HTR-8/SVneo (cell line): ENCODE data around the gene GIPC2.
A peak's percentile ranks its signal among the peaks of the same experiment; 100 is the strongest.
"Not testable (repeated sequence)": the region's sequence is repeated elsewhere in the genome, so short reads cannot be mapped to it uniquely, and the experiment has no call there.

Experiments used
- DNase-seq: peaks from one replicate; pipeline ENCODE4 v3.0.0; 2011; ENCODE audit warnings: low spot score, mixed read lengths; ENCODE audit not compliant: insufficient read length
- FAIRE-seq: peaks from 2 replicates; lab custom pipeline; 2011; peaks lifted over from hg19 to GRCh38; lab: Jason Lieb, UNC

The GIPC2 gene

GRCh38 chr1:78045926-78046778 is at the start of gene GIPC2:
Gene GIPC2, plus strand, starts transcription at chr1:78045966. Its CDS starts 129 bp downstream, at chr1:78046095.
- FAIRE-seq: no peak
- no peak for DNase-seq

- FAIRE-seq (no peak), DNase-seq (no peak)
These were observed 49.0 kb upstream of the GIPC2 start for GRCh38 chr1:77996734-77997133.

GRCh38 chr1:78000536-78000935 is 45.2 kb upstream of the GIPC2 start:
- not testable (repeated sequence) for FAIRE-seq, DNase-seq

- FAIRE-seq (no peak), DNase-seq (no peak)
These were observed 42.6 kb upstream of the GIPC2 start for GRCh38 chr1:78003070-78003746.

GRCh38 chr1:78003882-78004718 is 41.7 kb upstream of the GIPC2 start:
- FAIRE-seq (no peak), DNase-seq (peak; percentile 46)

- FAIRE-seq: no peak
- peak; percentile 71 for DNase-seq
These were observed 40.9 kb upstream of the GIPC2 start, which contains the start of gene DNAJB4 for GRCh38 chr1:78004719-78005447. Gene DNAJB4, plus strand, starts transcription at chr1:78004939. Its CDS starts 172 bp downstream, at chr1:78005111.

GRCh38 chr1:78005448-78005722 is 40.4 kb upstream of the GIPC2 start:
- FAIRE-seq (no peak), DNase-seq (no peak)

- DNase-seq (peak; percentile 23), FAIRE-seq (no peak)
These were observed 40.0 kb upstream of the GIPC2 start for GRCh38 chr1:78005755-78006154.

GRCh38 chr1:78006521-78006920 is 39.2 kb upstream of the GIPC2 start:
- DNase-seq (no peak), FAIRE-seq (no peak)

- DNase-seq (no peak), FAIRE-seq (no peak)
These were observed 38.0 kb upstream of the GIPC2 start for GRCh38 chr1:78007677-78008341.

GRCh38 chr1:78009276-78009675 is 36.5 kb upstream of the GIPC2 start:
- DNase-seq: no peak
- no peak for FAIRE-seq

- DNase-seq: no peak
- FAIRE-seq: no peak
These were observed 35.9 kb upstream of the GIPC2 start for GRCh38 chr1:78009836-78010235.

GRCh38 chr1:78011050-78011449 is 34.7 kb upstream of the GIPC2 start:
- DNase-seq (no peak), FAIRE-seq (no peak)

- DNase-seq (no peak), FAIRE-seq (no peak)
These were observed 30.6 kb upstream of the GIPC2 start for GRCh38 chr1:78015148-78015547.

- no peak for FAIRE-seq
These were observed 26.7 kb upstream of the GIPC2 start for GRCh38 chr1:78019024-78019423.

GRCh38 chr1:78021134-78021533 is 24.6 kb upstream of the GIPC2 start:
- FAIRE-seq, DNase-seq: not testable (repeated sequence)

More at GRCh38 chr1:78019024-78019423, 26.7 kb upstream of the GIPC2 start:
- DNase-seq: no peak

- DNase-seq (no peak), FAIRE-seq (no peak)
These were observed 16.0 kb upstream of the GIPC2 start for GRCh38 chr1:78029793-78030192.

- FAIRE-seq (no peak), DNase-seq (no peak)
These were observed 12.6 kb upstream of the GIPC2 start for GRCh38 chr1:78032996-78033796.

GRCh38 chr1:78033797-78034172 is 12.0 kb upstream of the GIPC2 start:
- FAIRE-seq (no peak), DNase-seq (no peak)
